RPMI8226 (cell line): Measurements from ENCODE around the gene MKLN1.
"Not testable (repeated sequence)": the region's sequence is repeated elsewhere in the genome, so short reads cannot be mapped to it uniquely, and the experiment has no call there.

Experiments
- DNase-seq: peaks from one replicate; pipeline ENCODE4 v3.0.0-alpha.2; 2015

Gene MKLN1

DNA sequence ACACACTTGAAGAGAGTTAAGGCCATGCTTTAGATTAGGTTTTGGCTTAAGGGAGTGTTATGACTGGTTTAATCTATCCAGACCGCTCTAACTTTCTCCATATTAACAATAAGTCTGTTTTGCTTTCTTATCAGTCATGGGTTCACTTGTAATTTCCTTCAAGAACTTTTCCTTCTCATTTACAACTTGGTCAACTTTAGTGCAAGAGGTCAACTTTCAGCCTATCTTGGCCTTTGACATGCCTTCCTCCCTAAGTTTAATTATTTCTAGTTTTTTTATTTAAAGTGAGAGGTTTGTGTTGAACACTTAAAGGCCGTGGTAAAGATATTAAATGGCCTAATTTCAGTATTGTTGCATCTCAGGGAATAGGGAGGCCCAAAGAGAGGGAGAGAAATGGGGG lies 75.6 kb downstream of the MKLN1 start:
- no peak for DNase-seq

DNA sequence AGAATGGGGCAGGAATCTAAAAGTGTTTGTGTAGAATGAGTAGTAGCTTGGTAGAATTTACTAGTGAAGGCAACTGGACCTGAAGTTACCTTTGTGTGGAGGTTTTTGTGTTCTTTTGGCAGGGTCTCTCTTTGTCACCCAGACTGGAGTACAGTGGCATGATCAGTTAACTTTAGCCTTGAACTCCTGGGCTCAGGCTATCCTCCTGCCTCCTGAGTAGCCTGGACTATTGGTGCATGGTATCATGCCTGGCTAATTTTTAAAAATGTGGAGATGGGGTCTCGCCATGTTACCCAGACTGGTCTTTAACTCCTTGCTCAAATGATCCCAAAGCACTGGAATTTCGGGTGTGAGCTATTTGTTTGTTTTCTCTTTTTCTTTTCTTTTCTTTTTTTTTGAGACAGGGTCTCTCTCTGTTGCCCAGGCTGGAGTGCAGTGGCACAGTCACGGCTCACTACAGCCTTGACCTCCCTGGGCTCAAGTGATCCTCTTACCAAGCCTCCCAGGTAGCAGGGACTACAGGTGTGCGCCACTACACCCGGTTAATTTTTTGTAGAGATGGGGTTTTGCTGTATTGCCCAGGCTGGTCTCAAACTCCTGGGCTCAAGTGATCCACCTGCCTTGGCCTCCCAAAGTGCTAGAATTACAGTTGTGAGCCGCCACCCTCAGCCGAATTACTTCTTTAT lies 76.7 kb downstream of the MKLN1 start:
- no peak for DNase-seq

DNA sequence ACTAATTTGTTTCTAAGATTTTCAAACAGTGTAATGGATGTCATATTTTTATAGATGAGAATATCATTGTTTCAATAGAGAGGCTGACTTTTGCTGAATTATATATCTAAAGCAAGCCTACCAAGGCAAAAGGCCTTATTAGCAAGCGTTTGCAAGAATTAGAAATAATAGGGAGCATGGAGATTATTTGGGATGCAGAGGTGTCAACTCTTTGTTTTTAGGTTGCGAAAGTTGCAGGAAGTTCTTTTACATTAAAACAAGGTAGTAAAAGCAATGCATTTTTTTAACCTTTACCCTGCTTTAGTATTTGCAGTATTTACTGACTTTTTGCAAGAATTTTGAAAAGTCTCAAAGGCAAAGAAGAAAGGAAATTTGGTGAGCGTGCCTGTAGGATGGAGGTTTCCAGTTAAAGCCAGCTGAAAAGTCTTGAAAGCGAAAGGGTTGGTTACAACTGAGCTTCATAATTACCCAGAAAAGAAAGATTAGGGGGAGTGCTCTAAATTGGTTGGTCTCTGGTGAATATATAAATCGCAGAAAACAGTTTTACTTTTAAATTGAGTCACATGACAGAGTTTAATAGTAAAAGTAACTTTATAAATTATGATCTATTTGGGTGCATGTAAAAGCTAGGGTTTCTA lies 81.6 kb downstream of the MKLN1 start:
- no peak for DNase-seq

DNA sequence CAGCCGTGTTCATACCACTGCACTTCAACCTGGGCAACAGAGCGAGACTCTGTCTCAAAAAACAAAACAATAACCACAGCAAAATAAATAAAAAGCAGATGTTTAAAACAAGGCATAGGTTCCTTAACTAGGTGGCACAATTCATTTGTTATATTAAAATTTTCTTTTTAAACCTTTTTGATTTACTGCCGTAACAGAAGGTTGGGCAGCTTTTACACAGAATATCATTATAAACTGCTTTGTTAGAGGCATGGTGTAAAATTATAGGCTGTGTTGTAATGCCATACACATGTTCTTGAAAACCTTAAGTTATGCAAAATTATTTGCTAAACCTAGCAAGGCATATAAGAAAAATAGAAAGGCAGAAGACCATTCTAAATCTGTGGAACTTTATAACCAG lies 84.4 kb downstream of the MKLN1 start:
- no peak for DNase-seq

DNA sequence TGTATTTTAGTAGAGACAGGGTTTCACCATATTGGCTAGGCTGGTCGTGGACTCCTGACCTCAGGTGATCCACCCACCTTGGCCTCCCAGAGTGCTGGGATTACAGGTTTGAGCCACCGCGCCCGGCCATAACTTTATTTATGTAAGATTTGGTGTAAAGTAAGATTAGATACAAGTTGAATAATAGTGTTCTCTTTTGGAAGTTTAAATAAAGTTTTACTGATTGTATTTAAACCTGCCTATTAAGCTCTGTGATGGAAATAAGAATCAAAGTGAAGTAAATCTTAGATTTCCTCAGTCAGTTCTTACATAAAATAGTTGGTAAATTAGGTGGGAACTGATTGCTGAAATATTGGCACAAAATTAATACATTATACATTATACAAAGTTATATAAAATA lies 86.0 kb downstream of the MKLN1 start:
- DNase-seq, result no peak

DNA sequence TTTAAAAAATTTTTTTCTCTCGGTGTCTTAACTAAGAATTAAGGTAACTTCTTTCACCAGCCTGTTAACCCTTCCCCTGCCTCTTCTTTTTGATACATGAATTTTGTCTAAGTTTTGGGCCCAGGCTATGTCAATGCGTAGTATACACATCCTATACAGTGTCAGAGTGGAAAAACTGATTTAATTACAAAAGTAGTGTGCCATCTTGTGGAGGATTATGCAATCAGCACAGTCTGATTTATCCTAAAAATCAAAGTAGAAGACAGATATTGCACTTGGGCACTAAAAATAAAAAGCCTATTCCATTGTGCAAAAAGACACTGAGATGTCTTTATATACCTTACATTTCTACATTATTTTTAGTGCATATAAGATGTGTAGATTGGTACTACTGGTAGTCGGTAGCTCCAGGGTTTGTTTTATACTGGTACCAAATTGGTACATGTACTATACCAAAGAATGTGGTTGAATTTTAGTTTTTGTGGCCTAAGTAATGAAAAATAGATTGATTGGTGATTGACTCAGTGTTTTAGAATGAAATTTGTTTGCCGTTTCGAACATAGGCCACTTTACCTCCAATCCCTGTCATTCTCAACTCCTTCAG lies 96.6 kb downstream of the MKLN1 start:
- peak; percentile 46 for DNase-seq

DNA sequence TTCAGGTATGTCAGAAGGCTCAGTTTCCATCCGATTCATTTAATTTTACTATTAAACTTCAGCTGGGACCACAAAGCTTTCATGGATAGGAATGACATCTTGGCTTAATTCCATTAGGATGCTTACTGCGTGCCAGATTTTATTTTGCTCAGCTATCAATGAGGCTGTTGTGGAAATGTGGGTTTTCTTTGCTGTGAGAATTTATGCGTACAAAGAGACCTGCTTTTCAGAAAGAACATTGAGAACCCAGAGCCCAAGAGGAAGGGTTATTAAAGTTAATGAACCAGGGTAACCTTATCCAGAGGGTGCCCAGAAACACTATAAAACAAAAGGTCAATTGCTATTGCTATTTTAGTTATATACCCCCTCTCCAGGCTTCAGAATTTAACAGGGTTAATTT lies 98.3 kb downstream of the MKLN1 start:
- no peak for DNase-seq

DNA sequence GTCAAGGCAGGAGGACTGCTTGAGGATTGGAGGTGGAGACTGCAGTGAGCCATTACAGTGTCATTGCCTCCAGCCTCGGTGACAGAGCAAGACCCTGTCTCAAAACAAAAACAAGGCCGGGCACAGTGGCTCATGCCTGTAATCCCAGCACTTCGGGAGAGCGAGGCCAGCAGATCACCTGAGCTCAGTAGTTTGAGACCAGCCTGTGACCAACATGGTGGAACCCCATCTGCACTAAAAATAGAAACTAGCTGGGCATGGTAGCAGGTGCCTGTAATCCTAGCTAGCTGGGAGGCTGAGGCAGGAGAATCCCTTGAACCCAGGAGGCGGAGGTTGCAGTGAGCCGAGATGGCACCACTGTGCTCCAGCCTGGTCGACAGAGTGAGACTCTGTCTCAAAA lies 103.2 kb downstream of the MKLN1 start:
- DNase-seq, result not testable (repeated sequence)

DNA sequence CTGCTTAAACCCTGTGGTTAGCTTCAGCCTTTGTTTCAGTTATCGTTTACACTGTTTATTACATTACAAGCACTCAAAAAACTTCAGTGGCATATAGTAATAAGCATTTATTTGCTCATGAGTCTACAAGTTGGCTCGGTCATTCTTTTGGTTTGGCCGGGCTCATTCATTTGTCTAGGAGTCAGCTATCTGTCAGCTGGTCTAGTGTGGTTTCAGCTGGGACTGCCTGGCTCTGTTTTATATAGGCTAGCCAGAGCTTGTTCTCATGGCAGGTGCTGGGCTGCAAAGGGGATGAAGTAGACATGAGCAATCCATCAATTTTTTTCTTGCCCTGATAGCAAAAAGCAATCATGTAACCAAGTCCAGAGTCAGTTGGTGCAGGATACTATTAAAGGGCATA lies 103.6 kb downstream of the MKLN1 start:
- DNase-seq, result no peak

DNA sequence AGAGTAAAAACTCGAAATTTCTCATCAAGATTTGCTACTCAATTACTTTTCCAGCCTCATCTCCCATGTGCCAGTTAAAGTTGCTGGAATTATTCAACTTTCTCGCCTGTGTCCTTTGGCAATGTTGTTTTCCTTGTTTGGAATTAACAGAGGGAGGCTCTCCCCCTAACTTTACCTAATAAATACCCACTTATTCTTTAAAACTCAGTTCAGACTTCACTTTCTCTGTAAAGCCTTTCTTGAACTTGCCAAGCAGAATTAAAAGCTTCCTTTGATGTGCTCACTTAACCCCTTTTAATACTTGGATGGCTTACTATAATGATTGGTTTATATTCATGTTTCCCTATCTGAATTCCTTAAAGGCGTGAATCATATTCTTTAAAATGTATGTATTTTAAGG lies 104.1 kb downstream of the MKLN1 start:
- no peak for DNase-seq

DNA sequence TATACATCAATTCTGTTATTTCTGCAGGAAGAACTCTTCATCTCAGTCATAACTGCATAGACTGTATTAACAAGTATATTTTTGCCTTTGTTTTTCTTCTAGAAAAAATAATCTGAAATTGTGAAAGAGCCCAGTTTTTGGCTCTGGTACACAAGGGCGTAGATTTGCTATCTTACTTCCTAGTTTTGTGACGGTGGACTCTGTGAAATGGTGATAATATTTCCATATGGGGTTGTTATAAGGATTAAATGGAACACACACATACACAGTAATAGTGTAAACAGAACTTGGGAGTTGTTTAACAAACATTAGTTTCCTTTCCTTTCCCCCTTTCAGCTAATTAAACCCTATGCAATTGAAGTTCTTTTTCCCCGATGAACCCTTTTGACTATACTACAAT lies 108.7 kb downstream of the MKLN1 start:
- DNase-seq, result no peak

DNA sequence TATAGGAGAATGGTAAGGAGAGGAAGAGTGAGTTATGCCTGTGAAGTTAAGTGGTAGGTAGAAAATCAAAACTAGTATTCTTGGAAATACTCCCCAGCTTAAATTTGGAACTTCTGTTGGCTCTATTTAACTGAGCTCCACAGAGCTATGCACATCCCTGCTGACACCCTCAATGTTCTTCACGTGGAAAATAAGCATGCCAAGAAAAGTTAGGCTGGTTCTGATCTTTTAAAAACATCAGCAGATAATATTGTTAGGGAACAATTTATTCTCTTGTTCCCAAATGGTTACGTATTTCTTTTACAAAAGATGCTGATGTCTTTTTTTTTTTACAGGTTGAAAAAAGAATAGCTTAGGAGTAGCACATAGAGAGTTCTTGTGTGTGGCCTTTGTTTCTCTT lies 111.3 kb downstream of the MKLN1 start:
- no peak for DNase-seq

DNA sequence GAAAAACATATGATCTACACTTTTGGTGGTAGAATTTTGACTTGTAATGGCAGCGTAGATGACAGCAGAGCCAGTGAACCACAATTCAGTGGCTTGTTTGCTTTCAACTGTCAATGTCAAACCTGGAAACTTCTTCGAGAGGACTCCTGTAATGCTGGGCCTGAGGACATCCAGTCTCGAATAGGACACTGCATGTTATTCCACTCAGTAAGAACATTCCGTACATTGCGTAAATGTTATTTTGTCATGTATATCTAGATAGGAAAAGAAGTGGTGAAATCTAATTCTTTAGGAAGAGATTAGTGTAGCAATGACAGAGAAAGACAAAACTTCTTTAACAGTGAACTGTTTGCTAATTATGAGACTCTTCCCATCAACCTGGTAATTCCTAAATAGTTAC lies 115.8 kb downstream of the MKLN1 start:
- no peak for DNase-seq

DNA sequence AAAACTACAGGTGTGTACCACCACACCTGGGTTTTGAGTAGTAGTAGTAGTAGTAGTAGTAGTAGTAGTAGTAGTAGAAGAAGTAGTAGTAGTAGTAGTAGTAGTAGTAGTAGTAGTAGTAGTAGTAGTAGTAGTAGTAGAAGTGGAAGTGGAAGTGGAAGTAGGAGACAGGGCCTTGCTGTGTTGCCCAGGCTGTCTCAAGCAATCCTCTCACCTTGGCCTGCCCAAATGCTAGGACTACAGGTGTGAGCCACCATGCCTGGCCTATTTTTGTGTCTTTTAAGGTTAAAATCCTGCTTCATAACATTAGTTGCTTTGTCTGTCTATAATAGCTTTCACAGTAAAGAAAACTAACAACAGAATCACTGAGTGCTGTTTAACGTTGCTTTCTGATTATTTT lies 117.0 kb downstream of the MKLN1 start:
- no peak for DNase-seq

DNA sequence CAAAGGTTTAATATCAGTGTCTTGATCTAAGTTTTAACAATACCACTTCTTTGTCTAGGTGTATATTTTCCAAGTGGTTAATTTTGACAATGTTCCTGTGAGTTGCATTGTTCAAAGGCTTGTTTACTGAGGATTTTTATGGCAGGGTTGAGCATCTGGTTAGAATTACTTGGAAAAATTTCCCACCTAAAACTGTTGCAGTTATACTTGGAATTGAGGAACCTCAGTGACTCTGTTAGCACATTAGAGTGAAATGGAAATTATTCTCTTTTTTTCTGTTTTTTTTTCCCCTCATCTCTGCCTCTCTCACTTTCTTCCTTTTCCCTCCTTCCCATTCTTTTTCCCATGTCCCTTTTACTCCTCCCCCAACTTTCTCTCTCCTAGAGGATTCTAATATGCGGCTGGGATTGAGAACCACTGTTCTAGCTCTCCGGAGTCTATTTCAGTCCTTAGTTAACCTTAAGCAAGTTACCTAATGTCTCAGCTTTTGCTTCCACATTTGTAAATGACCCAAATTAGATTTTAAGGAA lies 121.8 kb downstream of the MKLN1 start:
- DNase-seq, result no peak

DNA sequence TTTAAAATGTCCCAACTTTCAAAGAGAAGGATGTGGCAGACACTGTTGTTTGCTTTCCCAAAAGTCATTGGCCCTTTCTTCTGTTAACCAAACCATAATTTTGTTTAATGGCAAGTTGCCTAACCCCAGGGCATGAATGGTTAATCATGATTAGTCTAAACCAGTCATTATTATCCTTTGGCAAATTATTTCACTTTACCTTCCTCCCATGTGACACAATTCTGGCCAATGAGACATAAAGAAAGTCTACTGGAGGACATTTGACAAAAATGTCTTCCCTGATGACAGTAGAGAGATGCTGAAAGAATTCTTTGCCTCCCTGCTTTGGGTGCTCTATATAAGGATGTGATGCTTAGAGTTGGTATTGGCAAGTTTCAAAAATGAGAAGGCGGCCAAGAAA lies 126.8 kb downstream of the MKLN1 start:
- DNase-seq, result no peak

DNA sequence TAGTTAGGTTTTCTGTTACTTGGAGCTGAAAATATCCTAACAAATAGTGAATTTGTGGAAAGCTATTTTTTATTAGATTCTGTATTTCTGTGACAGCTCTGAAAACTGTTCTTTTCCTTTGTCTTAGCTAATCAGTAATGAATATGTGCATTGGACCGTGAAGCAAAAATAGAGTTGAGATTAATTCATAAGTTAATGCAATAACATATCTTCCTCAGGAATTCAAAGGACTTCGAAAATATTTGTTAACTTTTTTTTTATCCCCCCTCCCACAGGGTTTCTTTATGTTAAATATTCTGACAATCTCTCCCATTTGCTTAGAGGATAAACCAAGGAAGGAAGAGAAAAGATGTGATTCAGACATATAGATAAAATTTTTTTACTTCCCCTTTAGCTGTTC lies 127.3 kb downstream of the MKLN1 start:
- no peak for DNase-seq

DNA sequence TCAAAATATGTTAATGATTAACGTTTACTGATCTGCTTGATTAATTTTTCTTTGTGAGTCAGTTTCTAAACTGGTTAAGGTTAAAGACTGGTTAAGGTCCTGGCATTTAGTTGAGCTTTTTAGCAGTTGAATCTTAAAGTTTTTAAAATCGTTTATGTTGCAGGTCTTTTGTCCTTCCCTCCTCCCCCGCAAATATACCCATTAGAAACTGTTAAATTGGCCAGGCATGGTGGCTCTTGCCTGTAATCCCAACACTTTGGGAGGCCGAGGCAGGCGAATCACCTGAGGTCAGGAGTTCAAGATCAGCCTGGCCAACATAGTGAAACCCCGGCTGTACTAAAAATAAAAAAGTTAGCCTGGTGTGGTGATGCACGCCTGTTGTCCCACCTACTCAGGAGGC lies 127.9 kb downstream of the MKLN1 start:
- no peak for DNase-seq

DNA sequence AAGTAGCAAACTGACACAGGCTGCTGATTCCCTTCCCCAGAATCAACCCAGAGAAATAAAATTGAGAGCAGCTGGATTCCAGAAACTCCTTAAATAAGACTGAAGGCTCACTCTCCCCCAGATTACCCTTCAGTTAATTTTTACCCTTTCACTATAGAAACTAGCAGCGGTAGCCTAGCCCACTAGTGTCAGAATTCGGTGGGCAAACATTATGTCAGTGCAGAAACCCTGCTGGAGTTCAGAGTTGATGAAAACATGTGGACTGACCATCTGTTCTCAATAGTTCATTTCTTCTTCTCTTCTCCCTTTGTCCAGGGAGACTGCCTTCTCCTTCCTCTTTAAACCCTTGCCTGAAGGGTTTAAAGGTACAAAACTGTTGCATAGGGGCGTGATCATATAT lies 128.7 kb downstream of the MKLN1 start:
- no peak for DNase-seq

DNA sequence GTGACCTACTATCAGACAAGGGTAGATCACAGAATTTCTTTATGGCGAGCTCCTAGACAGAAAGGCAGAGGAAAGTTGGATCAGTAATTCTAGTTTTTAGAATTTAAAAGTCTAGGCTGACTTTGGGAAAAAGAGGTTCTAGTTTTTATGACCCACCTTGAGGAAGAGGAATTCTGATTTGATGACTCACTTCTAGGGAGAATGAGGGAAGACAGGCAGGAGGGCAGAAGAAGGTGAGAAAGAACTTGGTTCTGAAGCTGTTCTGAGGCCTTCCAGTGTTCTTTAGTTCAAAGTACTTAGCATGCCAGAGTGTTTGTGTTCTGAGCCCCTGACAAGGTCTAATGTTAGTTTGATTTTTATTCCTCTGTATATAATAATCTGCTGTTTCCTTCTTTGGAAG lies 131.6 kb downstream of the MKLN1 start:
- no peak for DNase-seq

DNA sequence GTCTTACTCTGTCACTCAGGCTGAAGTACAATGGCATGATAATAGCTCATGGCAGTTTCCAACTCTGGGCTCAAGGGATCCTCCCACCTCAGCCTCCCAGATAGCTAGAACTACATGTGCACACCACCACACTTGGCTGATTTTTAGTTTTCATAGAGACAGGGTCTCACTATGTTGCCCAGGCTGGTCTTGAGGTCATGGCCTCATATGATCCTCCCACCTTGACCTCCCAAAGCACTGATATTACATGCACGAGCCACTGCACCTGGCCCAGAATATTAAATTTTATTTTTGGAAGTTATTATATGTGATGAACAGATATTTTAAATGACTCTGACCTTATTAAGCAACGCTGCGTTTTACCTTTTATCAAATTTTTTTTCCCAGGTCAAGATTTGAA lies 134.4 kb downstream of the MKLN1 start:
- DNase-seq, result no peak

DNA sequence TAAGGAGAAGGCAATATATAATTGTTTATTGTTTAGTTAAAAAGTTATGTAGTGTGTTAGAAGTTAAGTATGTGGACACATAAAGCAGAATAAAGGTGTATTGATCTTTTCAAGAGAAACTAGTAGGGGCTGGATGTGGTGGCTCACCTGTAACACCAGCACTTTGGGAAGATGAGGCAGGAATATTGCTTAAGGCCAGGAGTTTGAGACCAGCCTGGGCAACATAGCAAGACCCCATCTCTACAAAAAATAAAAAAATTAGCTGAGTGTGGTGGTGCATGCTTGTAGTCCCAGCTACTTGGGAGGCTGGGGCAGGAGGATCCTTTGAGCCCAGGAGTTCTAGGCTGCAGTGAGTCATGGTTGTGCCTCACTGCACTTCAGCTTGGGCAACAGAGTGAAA lies 135.0 kb downstream of the MKLN1 start:
- DNase-seq, result not testable (repeated sequence)

DNA sequence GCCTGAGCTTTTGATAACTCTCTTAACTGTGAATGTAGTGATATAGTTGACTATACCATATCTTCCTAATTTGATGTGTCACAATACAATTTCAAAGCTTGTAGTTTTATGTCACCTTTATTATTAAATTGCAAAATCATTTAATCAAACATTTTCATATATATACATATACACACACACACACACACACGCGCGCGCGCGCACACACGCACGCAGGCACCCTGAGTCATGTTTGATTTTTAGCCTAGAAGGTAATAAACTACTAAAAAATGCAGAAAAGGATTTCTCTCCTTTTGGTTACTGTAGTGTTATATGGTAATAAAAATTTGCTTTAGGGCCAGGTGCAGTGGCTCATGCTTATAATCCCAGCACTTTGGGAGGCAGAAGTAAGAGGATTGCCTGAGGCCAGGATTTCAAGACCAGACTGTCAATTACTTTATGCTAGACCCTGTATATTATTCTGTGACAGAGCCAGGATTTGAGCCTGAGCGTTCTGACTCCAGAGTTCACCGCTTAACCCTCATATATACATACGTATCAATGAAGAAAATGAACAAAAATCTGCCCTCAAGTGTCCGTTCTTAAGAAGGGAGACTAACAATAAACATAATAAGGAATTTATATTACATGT lies 139.2 kb downstream of the MKLN1 start:
- DNase-seq, result no peak

DNA sequence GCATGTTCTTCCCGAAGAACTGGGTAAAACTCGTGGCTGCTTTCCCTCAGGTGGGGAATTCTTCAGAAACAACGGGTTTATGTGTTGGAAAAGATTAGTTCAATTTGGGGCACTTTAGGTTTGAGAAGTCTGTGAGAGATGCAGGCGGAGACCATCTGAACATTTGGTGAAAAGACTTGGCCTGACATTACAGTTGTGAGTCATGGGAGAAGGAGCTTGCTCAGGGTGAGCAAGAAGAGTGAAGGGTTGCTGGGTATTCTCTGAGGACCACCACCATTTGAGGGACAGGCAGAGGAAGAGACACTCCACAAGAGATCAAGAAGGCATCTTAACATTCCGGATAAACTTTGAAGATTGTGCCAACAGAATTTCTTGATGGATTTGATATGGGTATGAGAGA lies 140.1 kb downstream of the MKLN1 start:
- DNase-seq, result no peak
